Progenitor cell of endocrine pancreas (in vitro differentiated cells): ENCODE data around the gene TFAP2E. TPM values are rescaled to one million over a fixed set of nuclear protein-coding genes. Genes with fewer than 3 reads are reported as not detected.

Experiments used
- DNase-seq: peaks from one replicate; pipeline ENCODE4 v3.0.0; 2021; ENCODE audit warnings: low spot score; ENCODE audit not compliant: unreplicated experiment
- H3K27ac Mint-ChIP-seq: 2 replicates; pipeline ENCODE4 v1.8.0; 2021; ENCODE audit warnings: mild to moderate bottlenecking, moderate library complexity, mixed read lengths
- H3K27me3 Mint-ChIP-seq: 2 replicates; pipeline ENCODE4 v1.8.0; 2021; ENCODE audit warnings: mixed read lengths
- H3K36me3 Mint-ChIP-seq: 2 replicates; pipeline ENCODE4 v1.8.0; 2022; ENCODE audit warnings: mixed read lengths; ENCODE audit not compliant: insufficient read depth
- H3K4me1 Mint-ChIP-seq: 2 replicates; pipeline ENCODE4 v1.8.0; 2021; ENCODE audit warnings: low read depth, mixed read lengths
- H3K4me3 Mint-ChIP-seq: 2 replicates; pipeline ENCODE4 v1.8.0; 2021; ENCODE audit warnings: low read depth, mild to moderate bottlenecking, moderate library complexity, mixed read lengths
- H3K9me3 Mint-ChIP-seq: 2 replicates; pipeline ENCODE4 v1.8.0; 2021; ENCODE audit warnings: low read depth, mixed read lengths
- long read RNA-seq: library from polyadenylated mRNA; unstranded; transcript quantifications from one replicate; pipeline ENCODE4 v2.0.0, GENCODE V29; 2020
- total RNA-seq: library from RNA; stranded (reverse); gene quantifications from 2 replicates; pipeline ENCODE4 v1.2.1, GENCODE V29; 2021
- TF ChIP-seq, protein P1 (sequence below): fragments of 200-600 bp; sonication (generic); IDR thresholded peaks from one replicate; pipeline ENCODE4 v1.5.0; 2021; ENCODE audit warnings: antibody characterized with exemption, mild to moderate bottlenecking; ENCODE audit not compliant: unreplicated experiment

Gene TFAP2E
- total RNA-seq, result 0.55 and 0.84 TPM in 2 replicates
- long read RNA-seq, result 0 reads

DNA sequence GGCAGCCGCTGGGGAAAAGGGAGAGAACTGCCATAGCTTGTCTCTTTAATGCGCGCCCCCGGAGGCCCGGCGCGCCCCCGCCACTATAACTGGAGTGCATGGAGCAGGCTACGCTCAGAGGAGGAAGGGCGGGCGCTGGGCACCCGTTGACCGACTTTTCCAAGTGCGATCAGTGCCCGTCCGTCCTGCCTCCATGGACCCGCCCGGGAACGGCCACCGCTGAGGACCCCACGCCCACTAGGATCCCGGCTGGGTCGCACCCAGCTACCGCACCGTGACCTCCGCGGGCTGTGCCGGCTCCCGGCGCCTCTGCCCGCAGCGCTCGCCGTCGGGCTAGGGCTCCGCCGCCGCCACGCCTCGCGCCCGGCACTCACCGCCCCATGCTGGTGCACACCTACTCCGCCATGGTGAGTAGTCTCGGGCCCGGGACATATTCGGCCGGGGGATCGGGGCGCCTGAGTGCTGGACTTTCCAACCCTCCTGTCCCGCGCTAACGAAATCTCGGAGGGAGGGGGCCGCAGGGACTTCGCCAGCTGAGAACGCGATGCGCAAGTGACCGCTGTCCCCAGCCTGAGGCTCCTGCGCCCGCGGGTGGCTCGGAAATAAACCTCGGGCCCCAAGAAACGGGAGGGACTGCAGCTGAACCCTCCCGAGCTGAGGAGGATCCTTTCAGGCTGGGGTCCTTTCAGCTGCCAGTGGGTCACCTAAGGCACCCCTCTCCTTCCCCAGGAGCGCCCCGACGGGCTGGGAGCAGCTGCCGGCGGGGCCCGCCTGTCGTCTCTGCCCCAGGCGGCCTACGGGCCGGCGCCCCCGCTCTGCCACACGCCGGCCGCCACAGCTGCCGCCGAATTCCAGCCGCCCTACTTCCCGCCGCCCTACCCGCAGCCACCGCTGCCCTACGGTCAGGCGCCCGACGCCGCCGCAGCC, at the start of gene TFAP2E:
TSS of gene TFAP2E (plus strand) at position 117 of the 927 bp plus-strand sequence. CDS start at position 381, 264 bp downstream.
- Mint-ChIP-seq H3K36me3 (no peaks in the 10 kb centered on the region), H3K4me1 (peaks cover 17% of the 10 kb centered on the region), H3K9me3 (no peaks in the 10 kb centered on the region), H3K27ac (no peak within 1 kb of the TSS), H3K4me3 (peak within 1 kb of the TSS; percentile 53), H3K27me3 (peaks cover 82% of the 10 kb centered on the region)
- no peak for DNase-seq
- TF ChIP-seq, protein P1, sequence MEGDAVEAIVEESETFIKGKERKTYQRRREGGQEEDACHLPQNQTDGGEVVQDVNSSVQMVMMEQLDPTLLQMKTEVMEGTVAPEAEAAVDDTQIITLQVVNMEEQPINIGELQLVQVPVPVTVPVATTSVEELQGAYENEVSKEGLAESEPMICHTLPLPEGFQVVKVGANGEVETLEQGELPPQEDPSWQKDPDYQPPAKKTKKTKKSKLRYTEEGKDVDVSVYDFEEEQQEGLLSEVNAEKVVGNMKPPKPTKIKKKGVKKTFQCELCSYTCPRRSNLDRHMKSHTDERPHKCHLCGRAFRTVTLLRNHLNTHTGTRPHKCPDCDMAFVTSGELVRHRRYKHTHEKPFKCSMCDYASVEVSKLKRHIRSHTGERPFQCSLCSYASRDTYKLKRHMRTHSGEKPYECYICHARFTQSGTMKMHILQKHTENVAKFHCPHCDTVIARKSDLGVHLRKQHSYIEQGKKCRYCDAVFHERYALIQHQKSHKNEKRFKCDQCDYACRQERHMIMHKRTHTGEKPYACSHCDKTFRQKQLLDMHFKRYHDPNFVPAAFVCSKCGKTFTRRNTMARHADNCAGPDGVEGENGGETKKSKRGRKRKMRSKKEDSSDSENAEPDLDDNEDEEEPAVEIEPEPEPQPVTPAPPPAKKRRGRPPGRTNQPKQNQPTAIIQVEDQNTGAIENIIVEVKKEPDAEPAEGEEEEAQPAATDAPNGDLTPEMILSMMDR, result no peak

DNA sequence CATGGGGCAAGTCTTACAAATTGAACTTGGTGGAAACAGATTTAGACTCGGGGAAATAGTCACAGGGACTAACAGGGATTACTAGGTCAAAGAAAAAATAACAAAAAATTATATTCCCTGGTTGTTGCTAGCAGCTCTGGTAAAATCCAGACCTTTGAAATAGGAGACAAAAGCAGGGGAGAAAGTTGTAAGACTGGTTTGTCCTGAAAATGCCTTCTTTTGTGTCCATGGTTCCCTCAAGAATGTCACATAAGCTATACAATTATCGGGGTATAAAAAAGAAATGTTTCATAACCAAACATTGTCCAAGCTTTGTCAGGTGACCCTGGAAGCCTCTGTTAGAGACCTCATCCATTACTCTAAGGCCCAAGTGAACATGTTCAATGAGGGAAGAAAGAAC, 49.0 kb upstream of the TFAP2E start:
- H3K36me3 Mint-ChIP-seq, result peaks cover 35% of the 10 kb centered on the region
- H3K4me1 Mint-ChIP-seq, result peaks cover 25% of the 10 kb centered on the region
- H3K9me3 Mint-ChIP-seq, result peaks cover 36% of the 10 kb centered on the region
- H3K4me3 Mint-ChIP-seq, result no peak overlapping the region
- H3K27me3 Mint-ChIP-seq, result no peaks in the 10 kb centered on the region
- H3K27ac Mint-ChIP-seq, result peak overlapping the region; percentile 69
- TF ChIP-seq, protein P1, result no peak
- DNase-seq, result no peak

DNA sequence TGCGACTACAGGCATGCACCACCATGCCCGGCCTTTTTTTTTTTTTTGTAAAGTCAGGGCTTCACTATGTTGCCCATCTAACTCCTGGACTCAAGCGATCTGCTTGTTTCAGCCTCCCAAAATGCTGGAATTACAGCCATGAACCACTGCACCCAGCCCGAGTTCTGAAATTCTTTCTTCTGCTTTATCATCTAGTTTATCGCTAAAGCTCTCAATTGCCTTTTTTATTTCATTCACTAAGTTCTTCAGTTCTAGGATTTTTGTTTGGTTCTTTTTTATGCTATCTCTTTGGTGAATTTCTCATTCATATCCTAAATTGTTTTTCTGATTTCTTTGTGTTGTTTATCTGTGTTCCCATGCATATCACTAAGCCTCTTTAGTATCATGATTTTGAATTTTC, 42.9 kb upstream of the TFAP2E start:
- Mint-ChIP-seq H3K36me3 (peaks cover 50% of the 10 kb centered on the region), H3K27me3 (no peaks in the 10 kb centered on the region)

DNA sequence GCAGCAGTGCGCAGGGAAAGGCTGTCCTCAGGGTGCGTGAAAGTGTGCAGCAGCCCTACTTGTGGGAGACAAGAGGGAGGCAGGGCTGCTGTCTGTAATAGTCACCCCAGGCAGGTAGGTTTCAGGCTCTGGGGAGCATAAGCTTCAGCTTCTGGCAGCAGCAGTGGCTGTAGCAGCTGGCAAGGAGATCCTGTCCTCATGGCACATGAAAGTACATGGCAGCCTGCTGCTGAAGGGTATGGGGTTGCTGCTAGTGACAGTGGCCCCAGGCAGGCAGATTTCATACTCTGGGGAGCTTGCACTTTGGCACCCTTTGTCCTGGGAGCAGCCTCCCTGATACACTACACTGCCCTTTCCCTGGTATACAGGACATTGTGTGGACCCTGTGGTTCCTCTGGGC, 42.2 kb upstream of the TFAP2E start:
- no peak overlapping the region for H3K4me3 Mint-ChIP-seq
- peaks cover 33% of the 10 kb centered on the region for H3K9me3 Mint-ChIP-seq
- H3K36me3 Mint-ChIP-seq, result peaks cover 46% of the 10 kb centered on the region
- no peak overlapping the region for H3K27ac Mint-ChIP-seq
- H3K27me3 Mint-ChIP-seq, result no peaks in the 10 kb centered on the region
- TF ChIP-seq, protein P1, result no peak
- peaks cover 1% of the 10 kb centered on the region for H3K4me1 Mint-ChIP-seq
- DNase-seq, result no peak

More for the DNA sequence above, 42.9 kb upstream of the TFAP2E start:
- Mint-ChIP-seq H3K27ac (no peak overlapping the region), H3K4me1 (peaks cover 3% of the 10 kb centered on the region), H3K9me3 (peaks cover 36% of the 10 kb centered on the region), H3K4me3 (no peak overlapping the region)
- no peak for DNase-seq
- TF ChIP-seq, protein P1, result no peak

DNA sequence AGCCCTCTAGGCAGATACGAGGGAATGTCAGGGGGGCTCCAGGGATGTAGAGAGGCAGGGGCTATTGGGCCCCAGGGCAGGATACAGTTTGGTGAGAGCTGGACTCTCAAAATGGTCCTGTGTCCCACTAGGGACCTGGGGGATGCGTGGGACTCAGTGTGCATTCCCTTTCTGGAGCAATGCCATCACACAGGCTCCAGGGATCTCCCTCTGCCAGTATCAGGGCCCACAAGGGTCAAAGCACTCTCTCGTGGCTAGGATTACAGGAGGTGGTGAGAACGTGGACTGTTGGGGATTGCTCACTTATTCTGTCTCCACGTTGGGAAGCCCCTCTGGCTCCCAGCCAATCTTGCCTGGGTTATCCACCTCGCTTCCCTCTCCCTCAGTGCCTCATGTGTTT, 41.7 kb upstream of the TFAP2E start:
- no peak overlapping the region for H3K4me3 Mint-ChIP-seq
- TF ChIP-seq, protein P1, result no peak
- H3K27ac Mint-ChIP-seq, result no peak overlapping the region
- no peaks in the 10 kb centered on the region for H3K27me3 Mint-ChIP-seq
- no peak for DNase-seq
- peaks cover 46% of the 10 kb centered on the region for H3K36me3 Mint-ChIP-seq
- H3K9me3 Mint-ChIP-seq, result peaks cover 33% of the 10 kb centered on the region
- H3K4me1 Mint-ChIP-seq, result peaks cover 1% of the 10 kb centered on the region
